Hypothalamus (tissue), 51 donors: ENCODE results near the gene ETV7.

Source experiments
- DNase-seq, 51 donors: peaks; one replicate each; lab custom pipeline; 2025; lab: John Stamatoyannopoulos, UW

The ETV7 gene

DNA sequence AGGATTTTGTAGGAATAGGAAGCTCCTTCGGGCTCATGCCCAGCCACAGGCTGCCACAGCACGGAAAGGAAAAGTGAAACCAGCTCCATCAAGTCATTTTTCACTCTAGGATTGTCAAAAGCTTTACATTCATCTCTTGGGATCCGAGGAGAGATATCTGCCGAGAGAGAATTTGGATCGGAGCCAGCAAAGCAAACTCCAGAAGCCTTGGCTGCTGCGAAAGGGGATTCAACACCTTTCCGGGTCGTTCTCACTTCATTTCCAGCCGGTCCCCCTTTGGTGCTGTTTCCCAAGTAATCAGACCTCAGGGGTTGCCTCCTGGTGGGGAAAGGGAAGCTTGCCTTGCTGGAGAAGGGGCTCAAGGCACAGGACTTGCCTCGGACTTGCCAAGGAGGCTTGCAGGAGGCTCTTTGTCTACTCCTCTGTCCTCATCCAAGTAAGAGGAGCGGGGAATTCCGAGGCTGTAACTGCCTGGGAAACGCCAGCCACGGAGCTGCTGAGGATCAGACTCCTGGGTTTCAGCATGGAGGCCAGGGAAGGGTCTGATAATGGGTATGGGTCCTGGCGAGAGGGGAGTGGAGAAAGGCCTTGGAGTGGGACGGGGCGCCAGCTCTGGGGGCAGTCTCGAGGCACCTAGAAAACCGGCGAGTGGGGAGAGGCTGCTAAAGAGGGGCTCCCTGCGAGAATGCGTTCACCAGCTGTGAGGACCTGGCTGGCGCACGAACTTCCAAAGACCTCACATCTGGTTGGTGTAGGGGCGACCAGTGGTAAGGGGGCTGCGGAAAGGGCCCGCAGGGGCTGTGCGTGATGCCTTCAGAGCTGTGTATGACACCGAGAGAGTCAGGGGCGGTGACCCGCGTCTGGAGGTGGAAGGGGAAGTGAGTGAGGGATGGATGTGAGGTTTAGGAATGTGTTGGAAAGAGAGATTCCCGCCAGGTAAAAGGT lies 702 bp downstream of the ETV7 start:
- DNase-seq = peak in 8 of 51 donors; percentile 5 to 41 (median 24)

DNA sequence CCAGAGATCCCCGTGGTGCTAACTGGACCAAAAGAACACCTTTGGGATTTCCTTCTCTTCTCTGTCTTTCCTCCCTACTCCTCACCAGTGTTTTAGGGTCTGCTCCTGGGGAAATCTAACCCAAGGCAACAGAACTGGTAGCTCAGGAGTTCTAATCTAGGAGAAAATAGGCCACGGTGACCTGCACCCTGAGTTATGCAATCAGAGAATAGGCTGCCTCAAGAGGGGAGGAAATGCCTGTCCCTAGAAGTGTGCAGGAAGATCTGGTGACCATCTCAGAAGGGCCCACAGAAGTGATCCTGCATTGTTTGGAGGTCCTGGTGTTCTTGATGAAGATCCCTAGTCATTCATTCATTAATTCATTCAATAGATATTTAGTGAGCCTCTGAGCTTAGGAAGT lies 3.4 kb downstream of the ETV7 start:
- no peak for DNase-seq

DNA sequence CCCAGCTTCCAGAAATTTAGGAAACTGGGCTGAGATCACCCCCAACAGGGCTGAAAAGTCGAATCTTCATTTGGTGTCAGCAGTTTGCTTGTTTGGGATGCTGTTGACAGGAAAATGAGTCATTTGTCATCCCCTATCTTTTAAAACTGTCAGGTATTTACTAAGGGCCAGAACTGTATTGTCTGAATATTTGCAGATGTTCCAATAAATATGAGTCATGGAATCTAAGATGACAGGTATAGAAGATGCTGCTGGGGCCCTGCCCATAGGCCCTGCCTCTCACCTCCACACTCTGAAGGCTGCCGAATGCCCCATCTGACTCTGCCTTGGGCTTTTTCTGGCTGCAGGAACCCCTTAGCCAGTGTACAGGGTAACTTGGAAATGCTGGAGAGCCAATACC lies 3.9 kb downstream of the ETV7 start:
- no peak for DNase-seq

DNA sequence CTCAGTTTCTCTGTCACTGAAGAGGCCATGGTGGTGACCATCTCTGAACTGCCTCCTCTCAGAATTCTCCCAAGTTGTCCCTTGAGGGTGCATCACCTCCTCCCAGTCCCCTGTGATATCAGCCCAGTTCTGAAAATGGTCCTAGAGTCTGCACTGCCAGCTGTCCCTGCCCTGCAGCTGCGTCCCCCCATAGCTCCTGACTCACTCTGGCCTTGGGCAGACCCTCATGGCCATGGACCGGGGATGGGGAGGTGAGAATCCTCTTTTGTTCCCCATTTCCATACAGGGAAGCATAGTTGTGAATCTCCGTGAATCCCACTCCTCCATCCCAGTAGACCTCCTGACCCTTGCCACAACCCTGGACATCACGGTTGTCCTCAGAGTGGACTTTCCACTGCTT lies 4.5 kb downstream of the ETV7 start:
- no peak for DNase-seq

DNA sequence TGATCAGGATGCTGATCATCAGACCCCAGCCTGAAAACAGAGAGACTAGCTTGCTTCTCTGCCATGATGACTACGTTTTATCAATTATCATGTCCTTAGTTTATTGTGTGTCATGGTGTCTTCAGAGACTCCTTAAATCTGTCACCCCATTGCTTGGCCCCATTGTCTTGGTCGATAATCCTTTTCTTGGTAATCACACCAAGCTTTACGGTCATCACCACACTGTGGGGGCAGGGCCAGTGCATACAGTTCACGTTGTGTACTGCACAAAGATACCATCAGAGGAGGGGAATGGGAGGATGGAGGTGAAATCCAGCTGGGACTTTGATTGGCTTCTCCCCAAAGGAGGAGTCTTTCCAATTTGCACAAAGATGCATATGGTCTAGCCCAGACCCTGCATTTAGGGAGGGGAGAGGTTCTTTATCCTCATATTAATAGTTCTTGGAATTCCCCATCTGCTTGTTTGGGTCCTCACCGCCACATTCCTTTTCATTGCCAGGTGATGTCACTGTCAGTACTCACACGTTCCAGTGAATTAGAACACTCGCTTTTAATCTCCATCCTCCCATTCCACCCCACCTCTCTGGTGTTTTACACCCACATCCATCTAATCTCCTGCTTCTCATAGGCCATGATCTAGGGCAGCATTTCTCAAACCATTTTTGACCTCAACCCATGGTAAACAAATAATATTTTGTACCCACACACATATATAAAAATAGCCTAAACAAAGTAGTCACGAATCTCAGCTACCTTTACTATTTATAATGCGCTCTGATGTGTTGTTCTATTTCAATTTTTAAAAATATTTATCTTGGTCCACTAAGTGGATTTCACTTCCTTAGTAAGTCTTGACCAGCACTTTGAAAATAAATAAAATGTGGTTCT lies 5.7 kb downstream of the ETV7 start:
- DNase-seq = no peak

DNA sequence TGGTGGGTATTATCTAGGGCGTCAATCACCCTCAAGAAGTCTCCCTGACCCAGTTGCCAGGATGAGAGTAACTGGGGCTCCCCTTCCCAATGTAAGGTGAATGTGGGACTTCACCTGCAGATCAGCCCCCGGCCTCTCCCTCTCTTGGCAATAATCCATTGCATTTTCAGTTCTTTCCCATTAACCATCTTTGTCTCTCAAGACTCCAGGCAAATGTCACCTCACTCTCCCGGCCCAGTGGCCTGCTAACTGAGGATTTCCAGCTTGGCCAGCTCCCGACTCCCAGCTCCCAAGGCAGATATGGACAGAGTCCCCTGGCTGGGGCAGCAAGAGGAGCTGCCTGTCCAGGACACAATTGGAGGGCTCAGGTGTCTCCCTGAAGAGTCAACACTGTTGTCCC lies 7.3 kb downstream of the ETV7 start:
- no peak for DNase-seq

DNA sequence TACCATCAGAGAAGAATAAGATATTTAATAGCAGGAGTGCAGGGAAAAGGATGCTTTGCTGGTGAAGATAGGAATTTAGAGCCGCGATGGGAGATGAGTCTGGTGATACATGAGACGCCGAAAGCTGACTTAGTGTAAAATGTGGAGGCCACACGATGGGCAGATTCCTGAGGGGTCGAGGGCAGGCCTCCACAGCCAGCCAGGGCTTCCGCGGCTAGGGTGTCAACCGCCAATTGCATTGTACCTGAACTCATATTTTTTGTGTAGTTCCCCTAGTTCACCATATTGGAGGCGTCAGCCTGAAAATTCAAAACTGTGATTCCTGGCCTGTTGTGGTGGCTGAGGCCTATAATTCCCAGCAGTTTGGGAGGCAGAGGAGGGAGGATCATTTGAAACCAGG lies 8.5 kb downstream of the ETV7 start:
- no peak for DNase-seq

DNA sequence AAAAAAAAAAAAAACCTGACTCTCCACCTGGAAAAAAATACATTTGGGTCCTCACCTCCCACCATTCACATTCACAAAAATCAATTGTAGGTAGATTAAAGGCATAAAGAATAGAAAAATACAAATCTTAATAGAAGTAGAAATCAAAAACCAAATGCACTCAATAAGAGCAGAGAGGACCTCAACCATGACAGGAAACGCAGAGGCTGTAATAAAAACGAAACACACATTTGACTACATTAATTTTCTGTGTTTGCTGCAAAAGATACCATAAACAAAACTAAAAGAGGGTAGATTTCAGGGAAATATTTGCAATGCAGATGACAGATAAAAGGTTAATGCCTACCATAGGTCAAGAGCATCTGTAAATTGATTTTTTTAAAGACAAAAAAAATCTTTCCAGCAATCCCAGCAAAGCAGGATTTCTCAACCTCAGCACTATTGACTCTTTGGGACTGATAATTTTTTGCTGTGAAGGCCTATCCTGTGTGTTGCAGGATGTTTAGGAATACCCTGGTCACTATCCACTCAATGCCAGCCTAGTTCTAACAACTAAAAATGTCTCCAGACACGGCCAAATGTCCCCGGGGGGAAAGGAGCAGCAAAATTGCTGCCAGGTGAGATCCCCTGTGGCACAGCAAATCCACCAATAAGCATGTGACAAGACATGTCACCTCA lies 9.1 kb downstream of the ETV7 start:
- no peak for DNase-seq

DNA sequence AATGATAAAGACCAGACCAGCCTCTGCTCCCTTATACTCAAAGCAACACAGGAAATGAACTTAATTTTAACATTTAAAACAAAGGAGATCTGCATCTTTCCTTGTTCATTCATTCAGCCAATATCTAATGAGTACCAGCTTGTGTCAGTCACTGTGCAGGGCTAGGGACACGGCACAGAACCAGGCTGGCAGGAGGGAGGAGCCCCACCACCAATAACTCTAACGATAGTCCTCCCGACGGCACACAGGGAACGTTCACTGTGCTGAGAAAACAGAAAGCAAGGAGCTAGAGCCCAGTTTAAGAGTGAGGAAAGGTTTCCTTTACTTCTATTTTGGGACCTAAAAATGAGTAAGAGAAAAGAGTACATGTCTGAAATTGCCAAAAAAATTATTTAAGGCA lies 9.9 kb downstream of the ETV7 start:
- peak in 1 of 51 donors; percentile 4 for DNase-seq

DNA sequence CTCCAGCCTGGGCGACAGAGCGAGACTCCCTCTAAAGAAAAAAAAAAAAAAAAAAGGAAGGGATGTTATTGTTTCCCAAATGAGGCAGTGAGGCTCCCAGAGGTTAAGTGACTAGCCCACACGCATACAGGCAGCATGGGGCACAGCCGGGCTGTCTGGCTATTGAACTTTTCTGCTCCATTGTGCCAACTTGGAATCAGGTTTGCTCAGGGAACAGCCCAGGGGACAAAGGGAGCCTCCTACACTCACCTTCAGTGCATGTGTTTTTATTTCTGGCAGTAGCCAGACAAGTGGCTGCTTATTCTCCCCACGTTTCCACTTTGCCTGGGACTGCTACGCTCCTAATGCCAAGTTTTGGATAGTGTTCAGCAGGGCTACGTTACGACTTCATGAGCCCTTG lies 10.7 kb downstream of the ETV7 start:
- no peak for DNase-seq

DNA sequence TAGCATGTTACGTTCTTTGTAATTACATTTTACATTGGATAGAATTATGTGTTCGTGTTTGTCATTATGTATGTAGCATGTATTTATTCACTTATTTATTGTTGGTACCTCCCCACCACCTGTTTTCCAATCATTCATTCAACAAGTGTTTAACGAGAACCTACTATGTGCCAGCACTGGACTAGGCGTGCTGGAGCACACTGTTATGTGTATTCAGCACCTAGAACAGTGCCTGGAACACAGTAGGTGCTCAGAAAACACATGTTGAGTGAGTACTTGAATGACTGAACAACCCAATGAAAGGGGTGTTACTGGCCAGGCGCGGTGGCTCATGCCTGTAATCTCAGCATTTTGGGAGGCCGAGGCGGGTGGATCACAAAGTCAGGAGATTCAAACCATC lies 11.3 kb downstream of the ETV7 start:
- DNase-seq = no peak

DNA sequence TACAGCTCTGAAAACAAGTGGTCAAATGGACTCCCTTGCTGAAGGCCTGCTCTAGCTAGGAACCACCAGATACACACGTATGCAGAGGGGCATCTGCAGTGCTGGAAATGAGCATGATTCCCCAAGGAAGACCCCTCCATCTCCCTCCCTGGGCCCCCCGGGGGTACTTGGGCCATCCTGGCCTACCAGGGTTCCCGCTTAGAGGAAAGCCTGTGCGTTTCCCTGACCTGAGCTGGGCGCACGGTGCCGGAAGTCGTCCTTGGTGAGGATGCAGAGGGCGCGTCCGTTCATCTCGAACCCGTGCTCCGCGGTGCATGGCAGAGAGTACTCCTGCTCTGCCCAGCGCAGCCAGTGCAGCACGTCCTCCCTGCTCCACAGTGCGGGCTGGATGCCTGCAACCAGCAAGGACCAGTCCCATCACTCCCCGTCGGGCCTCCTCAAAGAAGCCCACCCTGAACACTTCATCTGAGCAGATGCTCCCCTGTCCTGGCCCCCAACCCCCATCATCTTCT lies 11.8 kb downstream of the ETV7 start:
- no peak for DNase-seq

DNA sequence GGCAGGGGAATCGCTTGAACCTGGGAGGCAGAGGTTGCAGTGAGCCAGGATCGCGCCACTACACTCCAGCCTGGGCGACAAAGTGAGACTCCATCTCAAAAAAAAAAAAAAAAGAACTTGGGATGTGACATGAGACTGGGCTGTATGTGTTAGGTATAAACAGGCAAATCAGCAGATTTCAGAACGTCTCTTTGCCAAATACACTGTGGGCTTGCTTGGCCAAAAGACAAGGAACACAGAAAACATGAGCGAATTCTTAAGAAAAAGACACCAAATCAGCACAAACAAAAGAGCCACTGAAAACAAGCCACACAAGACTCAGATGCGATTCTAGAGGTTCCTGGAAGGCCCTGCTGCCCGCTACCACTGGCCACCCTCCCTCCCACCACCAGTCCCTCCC lies 12.5 kb downstream of the ETV7 start:
- no peak for DNase-seq

DNA sequence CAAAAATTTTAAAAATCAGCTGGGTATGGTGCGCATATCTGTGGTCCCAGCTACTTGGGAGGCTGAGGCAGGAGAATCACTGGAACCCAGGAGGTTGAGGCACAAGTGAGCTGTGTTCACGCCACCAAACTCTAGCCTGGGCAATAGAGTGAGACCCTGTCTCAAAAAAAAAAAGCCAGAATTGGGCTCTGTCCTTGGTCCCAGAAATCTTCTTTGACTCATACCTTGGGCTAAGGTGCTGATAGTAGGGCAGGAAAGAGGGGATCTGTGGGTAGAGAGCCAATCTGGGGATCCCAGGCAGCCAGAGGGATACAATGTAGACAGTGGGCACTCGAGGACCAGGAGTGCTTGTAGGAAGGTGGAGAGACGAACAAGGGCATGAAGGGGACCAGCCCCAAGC lies 13.3 kb downstream of the ETV7 start:
- DNase-seq = no peak

DNA sequence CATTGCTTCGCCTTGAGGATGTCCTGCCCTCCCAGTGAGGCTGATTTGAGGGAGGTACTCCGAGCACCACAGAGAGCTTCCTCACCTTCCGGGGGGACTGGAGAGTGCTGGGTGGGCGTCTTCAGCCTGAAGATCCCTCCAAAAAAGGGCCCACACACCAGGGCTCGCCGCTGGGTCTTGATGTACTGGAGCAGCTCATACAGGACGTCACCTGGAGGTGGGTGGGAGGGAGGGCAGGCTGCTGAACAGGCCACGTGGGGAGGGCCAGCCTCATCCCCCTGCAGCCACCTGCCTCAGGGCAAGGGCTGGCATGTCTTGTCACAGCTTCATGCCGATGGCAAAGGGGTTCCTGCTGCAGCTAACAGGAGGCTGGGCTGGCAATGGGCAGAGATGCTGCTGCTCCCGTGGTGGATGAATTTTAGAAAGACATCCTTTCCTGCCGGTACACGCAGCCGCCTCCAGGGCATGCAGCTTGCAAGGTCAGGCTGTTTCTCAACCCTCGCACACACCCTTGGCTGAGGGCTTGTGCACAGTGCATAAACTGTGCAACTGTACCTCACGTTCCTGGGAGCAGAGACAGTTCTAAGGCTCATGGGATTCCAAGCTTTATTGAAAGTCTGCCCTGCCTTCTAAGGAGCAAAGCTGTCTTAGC lies 14.0 kb downstream of the ETV7 start:
- DNase-seq = no peak

DNA sequence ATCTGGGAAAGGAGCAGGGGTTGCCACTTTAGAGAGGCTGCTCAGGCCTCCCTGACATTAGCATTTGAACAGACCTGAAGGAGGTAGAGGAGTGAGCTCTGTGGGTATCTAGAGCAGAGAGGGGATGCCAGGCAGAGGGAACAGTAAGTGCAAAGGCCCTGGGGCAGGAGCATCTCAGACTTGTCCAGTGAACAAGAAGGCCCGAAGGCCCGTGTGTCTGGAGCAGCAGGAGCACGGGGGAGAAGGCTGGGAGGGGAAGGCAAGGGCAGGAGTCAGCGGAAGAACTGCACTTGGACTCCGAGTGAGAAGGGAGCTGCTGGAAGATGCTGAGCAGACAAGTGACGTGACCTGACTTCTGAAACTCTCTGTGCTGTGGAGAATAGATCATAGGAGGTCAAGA lies 15.4 kb downstream of the ETV7 start:
- no peak for DNase-seq

DNA sequence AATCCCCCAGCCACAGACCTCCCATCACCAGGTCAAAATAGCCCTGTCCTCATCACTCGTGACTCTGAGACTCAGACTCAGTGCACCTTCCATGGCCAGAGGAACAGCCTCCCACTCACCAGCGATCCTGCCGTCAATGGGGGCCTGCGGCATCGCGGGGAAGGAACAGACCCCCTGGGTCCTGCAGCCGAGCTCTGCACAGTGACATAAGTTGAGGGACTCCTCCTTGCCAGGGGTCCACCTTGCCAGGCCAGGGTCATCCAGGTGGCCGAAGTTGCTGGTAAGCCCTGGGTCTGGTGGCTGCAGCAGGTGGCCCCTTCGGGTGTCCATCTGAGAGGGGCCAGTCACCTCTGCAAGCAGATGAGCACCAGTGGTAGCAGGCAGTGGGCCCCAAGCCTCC lies 16.3 kb downstream of the ETV7 start:
- no peak for DNase-seq

DNA sequence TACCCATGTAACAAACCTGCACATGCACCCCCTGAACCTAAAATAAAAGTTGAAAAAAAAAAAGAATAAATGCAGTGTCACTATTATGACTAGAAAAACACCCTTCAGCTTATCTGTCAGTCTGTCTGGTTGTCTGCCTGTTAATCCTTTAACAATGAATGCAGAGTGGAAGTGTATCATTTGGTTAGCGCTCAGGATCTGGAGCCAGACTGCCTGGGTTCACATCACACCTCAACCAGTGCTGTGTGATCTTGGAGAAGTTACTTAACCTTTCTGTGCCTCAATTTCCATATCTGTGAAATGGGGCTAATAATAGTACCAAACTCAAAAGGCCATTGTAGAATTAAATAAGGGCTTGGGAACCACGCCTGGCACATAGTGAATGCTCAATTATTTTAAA lies 16.8 kb downstream of the ETV7 start:
- no peak for DNase-seq

DNA sequence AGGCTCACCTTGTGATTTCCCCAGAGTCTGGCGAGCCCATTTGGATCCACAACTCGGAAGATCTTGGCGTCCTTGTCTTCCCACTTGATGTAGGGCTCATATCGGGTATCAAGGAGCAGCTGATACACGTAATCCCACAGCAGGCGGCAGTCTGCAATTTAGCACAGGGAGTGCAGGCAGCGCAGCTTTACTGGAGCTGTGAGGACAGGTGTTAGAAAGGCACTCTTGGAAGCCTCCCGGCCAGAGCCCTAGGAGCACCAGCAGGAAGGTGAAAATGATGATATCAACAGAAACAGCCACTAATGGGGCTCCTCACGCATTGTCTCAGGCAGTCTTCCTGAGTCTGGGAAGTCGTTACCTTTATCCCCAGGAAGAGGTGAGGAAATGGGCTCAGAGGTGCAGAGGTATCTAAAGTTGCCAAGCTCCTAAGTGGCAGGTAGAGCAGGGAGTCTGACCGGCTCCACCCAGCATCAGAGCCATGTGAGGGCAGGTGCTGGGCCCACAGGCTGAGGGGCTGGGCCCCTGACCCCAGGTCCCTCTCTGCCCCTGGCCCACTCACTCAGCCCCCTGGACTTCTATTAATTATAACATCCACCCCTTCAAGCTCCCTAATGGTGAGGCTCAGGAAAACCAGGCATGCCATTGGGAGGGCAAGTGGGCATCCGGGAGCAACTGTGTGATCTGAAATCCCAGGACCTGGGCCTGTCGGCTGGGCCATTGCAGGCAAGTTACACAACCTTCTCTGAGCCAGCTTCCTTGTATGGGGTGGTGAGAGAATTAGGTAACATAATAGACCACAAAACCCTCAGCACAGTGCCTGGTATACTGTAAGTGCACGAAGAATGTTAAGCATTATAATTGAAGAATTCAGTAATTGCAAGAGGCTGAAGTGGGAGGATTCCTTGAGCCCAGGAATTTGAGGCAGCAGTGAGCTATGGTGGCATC lies 18.3 kb downstream of the ETV7 start:
- no peak for DNase-seq
